Forelimb muscle (tissue), 1 donor: ENCODE results near the gene ATP1A2. TPM values are rescaled to one million over a fixed set of nuclear protein-coding genes. Genes with fewer than 3 reads are reported as not detected.
"Not testable (repeated sequence)": the region's sequence is repeated elsewhere in the genome, so short reads cannot be mapped to it uniquely, and the experiment has no call there.

Experiments
- DNase-seq: peaks from one replicate; pipeline ENCODE4 v3.0.0-alpha.2; 2013; ENCODE audit warnings: low read depth
- polyA plus RNA-seq: library from polyadenylated mRNA; unstranded; fragments of 120-200 nt; gene quantifications from one replicate; pipeline ENCODE4 v1.2.1, GENCODE V29; 2013; ENCODE audit not compliant: insufficient read length

Gene ATP1A2
- polyA plus RNA-seq, 1 donor: 81.8 TPM

DNA sequence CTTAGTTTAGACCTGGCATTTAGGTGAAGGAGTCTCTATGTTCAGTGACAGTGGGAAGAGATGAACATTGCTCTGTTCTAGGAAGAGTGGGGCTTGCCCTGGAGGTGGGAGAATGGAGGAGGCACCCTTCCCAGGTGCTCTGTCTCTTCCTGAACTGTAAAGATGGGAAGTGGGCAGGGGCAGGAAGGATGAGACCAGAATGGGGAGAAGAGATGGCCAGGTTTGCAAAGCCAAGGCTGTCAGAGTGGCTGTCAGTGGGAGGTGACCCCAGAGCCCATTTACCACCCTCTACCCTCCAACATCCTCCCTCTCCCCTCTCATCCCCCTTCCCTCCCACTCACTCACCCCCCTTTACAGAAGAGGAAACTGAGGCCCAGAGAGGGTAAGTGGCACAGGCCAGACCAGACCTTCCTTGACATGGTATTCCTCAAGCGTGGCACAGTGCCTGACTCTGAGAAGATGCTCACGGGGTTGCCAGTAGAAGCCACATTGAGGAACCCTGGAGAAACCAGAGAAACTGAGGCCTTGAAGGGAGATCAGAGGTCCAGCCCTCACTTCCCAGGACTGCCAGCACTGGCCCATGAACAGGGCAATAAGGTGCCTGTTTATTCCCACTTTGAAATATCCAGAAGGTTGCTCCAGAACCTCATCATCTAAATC lies 15.7 kb upstream of the ATP1A2 start:
- no peak for DNase-seq

- no peak for DNase-seq
These were observed 14.4 kb upstream of the ATP1A2 start for GRCh38 chr1:160101037-160101716.

DNA sequence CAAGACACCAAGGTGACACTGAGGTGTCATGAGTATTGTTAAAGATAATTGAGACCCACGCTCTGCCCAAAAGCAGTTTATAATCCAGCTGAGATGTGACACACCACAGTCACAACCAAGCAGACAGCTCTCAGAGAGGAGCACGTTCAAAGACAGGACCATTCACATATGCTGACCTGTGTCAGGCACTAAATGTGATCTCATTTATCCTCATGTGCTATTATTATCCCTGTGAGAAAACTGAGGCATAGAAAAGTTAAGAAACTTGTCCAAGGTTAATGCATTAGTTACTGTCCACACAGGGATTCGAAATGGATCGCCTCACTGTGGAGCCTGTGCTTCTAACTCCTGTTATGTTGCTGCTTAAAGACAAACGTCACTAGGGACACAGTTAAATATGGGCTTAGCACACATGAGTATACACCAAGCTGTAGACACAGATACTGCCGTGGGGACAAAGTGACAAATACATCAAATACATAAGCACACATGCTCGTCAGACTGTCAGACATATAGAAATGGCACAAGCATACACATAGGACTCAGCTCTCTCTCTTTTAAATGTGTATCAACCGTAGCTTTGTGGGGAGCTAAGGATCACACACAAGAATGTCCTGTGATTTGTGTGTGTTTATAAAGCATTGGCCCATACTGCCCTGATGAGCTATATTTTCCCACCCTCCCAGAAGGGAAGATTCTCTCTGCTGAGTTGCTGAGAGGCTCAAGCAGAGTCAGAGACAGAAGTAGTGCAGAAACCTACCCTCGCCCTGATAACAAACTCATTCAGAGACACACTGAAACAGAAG lies 13.6 kb upstream of the ATP1A2 start:
- no peak for DNase-seq

- DNase-seq: no peak
These were observed 11.7 kb upstream of the ATP1A2 start for GRCh38 chr1:160103658-160104408.

- DNase-seq: no peak
These were observed 11.1 kb upstream of the ATP1A2 start for GRCh38 chr1:160104486-160104885.

- DNase-seq: no peak
These were observed 10.4 kb upstream of the ATP1A2 start for GRCh38 chr1:160105155-160105554.

GRCh38 chr1:160107512-160107911 lies 8.0 kb upstream of the ATP1A2 start:
- no peak for DNase-seq

- DNase-seq: no peak
These were observed 6.5 kb upstream of the ATP1A2 start for GRCh38 chr1:160108888-160109662.

GRCh38 chr1:160109686-160110085 lies 5.9 kb upstream of the ATP1A2 start:
- DNase-seq: no peak

GRCh38 chr1:160111462-160111861 lies 4.1 kb upstream of the ATP1A2 start:
- not testable (repeated sequence) for DNase-seq

- peak; percentile 72 for DNase-seq
These were observed 3.2 kb upstream of the ATP1A2 start for GRCh38 chr1:160112357-160112756.

GRCh38 chr1:160113407-160113806 lies 2.2 kb upstream of the ATP1A2 start:
- DNase-seq: no peak

- DNase-seq: no peak
These were observed 1.5 kb upstream of the ATP1A2 start for GRCh38 chr1:160114085-160114484.

- DNase-seq: no peak
These were observed 956 bp downstream of the ATP1A2 start for GRCh38 chr1:160116283-160117147.

DNA sequence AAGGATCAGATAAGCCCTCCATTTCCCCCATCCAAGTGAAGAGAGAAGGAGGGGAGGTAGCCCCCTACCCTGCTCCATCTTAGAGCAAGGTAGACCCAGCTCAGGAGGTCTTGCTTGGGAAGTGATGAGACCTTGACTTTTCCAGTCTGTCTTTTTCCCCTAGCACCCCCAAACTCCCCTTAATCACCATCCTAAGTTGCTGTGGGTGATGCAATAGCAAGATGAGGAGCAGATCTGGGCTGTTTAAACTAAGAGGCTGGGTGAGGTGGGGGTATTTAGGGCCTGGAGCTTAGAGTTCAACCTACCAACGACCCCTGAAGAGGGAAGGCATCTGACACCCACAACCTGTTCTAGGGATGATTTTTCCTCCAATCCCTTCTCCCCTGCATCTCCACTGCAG lies 1.7 kb downstream of the ATP1A2 start:
- DNase-seq: no peak

- no peak for DNase-seq
These were observed 2.2 kb downstream of the ATP1A2 start for GRCh38 chr1:160117709-160118183.

GRCh38 chr1:160118928-160119327 lies 3.4 kb downstream of the ATP1A2 start:
- DNase-seq: no peak

- DNase-seq: no peak
These were observed 5.2 kb downstream of the ATP1A2 start for GRCh38 chr1:160120797-160121196.

- no peak for DNase-seq
These were observed 5.8 kb downstream of the ATP1A2 start for GRCh38 chr1:160121388-160121787.

DNA sequence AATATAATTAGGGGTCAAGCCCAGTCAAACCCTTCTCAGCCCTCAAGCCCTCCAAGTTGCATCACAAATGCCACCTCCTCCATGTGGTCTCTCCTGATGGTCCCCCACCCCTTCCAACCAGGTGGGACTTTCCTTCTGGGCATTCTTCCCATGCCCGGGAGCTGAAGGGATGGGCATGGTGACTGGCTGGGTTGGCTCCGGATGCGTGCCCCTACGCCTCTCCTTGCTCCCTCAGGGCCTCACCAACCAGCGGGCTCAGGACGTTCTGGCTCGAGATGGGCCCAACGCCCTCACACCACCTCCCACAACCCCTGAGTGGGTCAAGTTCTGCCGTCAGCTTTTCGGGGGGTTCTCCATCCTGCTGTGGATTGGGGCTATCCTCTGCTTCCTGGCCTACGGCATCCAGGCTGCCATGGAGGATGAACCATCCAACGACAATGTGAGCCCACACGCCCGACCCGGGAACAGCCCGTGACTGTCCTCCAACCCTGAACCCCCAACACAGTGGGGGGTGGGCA lies 7.5 kb downstream of the ATP1A2 start:
- no peak for DNase-seq
